Measurements from ENCODE around the gene RPL21.

The RPL21 gene

DNA sequence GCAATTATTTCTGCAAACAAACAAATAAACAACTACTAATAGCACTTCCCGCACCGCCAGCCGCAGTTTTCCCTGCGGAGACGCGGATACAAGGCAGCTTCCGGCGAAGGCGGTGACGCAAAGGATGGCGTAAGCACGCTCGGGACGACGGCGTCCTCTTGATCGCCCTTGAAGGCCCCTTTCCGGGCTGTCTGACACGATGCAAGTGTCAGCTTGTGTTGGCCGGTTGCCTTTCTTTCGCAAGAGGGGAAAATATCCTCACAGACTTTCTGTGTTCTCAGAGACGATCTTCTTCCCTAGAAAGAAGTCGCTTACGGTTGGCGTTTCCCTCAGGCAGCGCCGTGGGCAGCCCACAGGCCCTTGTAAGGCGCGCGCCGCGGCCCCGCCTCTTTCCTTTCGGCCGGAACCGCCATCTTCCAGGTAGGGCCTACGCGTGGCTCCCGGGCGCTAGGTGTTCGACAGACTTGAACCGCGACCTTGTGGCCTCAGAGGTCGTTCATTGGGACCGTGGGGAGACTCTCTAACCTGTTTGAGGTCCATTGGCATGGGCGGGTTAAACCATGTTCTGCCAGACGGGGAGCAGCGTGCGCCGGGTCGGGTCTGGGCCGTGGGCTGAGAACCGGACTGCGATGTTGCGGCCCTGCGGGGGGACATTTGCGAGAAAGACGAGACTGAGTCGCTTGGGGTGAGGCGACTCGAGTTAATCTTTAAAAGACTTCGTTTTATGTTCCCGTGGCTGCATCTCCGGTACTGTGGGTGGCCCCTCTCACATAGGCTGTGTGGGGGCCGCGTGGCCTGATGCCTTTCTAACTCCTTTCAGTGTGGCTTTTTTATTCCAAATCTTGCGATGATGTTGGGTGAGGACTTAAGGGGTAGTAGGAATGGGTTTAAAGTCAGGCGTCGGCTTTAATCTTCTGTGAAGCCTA, at the start of gene RPL21:
RPL21 (plus strand) TSS at position 393 of the 926 bp plus-strand sequence. CDS start 2,219 bp downstream, outside the sequence.
- peak within 1 kb of the TSS; percentile 89 for H3K4me3 ChIP-seq (ENCODE audit: control insufficient read depth, low read depth, low read length)
- TF ChIP-seq, protein P1, sequence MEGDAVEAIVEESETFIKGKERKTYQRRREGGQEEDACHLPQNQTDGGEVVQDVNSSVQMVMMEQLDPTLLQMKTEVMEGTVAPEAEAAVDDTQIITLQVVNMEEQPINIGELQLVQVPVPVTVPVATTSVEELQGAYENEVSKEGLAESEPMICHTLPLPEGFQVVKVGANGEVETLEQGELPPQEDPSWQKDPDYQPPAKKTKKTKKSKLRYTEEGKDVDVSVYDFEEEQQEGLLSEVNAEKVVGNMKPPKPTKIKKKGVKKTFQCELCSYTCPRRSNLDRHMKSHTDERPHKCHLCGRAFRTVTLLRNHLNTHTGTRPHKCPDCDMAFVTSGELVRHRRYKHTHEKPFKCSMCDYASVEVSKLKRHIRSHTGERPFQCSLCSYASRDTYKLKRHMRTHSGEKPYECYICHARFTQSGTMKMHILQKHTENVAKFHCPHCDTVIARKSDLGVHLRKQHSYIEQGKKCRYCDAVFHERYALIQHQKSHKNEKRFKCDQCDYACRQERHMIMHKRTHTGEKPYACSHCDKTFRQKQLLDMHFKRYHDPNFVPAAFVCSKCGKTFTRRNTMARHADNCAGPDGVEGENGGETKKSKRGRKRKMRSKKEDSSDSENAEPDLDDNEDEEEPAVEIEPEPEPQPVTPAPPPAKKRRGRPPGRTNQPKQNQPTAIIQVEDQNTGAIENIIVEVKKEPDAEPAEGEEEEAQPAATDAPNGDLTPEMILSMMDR (IDR thresholded peaks at IDR 0.05; ENCODE audit: control insufficient read depth, insufficient read depth, low read depth, low read length, missing control alignments) = no peak
- peak; percentile 90 for DNase-seq (ENCODE audit: low read depth)

DNA sequence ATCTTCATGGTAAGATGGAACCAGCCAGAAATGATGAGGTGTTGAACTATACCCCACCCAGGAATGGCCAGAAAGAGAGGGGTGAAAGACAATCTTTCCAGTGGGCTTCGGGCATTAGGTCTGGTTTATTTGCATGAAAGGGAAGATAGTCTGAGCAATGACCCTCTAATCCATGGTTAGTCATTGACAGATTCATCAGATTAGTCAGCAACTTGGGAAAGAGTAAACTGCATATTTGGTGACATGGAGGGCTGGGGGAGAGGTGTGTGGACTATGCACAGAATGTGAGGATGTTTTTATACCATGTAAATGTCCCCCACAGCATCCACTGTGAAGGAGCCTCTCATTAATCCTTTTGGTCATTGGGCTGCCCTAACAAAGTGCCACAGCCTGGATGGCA, 49.7 kb upstream of the RPL21 start:
- no peak for DNase-seq (ENCODE audit: low read depth)
- TF ChIP-seq, protein P1 (IDR thresholded peaks at IDR 0.05; ENCODE audit: control insufficient read depth, insufficient read depth, low read depth, low read length, missing control alignments) = no peak
- no peak overlapping the region for H3K4me3 ChIP-seq (ENCODE audit: control insufficient read depth, low read depth, low read length)

DNA sequence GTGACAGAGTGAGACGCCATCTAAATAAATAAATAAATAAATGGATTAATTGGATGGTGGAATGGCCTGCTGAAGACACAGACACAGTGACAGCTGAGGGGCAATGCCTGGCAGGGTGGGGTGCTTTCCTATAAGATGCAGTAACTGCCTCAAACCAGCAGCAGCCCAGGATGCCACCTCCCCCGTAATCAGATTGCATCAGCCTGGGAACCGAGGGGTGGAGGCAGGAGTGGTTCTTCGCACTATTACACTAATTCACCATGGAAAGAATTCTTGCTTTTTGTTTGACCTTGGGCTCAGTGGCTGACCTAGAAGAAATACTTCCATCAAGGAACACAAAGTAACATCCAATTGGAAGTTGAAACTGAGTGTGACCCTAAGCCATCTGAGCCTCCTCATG, 48.2 kb upstream of the RPL21 start:
- no peak for DNase-seq (ENCODE audit: low read depth)
- TF ChIP-seq, protein P1 (IDR thresholded peaks at IDR 0.05; ENCODE audit: control insufficient read depth, insufficient read depth, low read depth, low read length, missing control alignments) = no peak
- no peak overlapping the region for H3K4me3 ChIP-seq (ENCODE audit: control insufficient read depth, low read depth, low read length)

DNA sequence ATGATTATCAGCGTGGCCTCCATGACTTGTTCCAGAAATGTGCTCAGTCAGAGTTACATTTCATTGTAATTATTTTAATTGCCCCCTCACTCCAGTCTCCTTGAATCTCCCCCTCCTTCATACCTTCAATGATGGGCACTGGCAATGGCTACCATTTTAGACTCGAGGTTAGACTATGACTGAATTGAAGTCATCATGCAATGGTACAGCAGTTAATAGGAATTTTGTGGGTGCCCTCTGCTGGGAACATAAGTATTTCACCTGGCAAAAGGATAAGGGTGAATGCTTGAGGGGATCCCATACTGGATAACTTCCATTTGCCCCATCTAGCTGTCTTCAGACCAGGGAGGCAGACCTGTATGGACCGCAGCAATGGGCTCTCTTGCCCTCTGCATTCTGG, 47.5 kb upstream of the RPL21 start:
- no peak for DNase-seq (ENCODE audit: low read depth)
- TF ChIP-seq, protein P1 (IDR thresholded peaks at IDR 0.05; ENCODE audit: control insufficient read depth, insufficient read depth, low read depth, low read length, missing control alignments) = peak; percentile 31
- H3K4me3 ChIP-seq (ENCODE audit: control insufficient read depth, low read depth, low read length) = no peak overlapping the region

DNA sequence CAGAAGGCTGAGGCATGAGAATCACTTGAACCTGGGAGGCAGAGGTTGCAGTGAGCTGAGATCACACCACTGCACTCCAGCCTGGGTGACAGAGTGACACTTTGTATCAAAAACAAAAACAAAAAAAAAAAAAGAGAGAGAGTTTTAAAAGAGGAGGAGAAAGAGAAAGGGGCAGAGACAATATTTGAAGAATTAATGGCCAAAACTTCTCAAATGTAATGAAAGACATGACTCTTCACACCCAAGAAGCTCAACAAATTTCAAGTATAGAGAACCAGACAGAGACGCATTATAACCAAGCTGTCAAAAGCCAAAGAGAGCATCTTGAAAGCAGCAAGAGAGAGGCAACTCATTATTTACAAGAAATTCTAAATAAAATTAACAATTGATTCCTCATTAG, 42.8 kb upstream of the RPL21 start:
- DNase-seq (ENCODE audit: low read depth) = no peak
- H3K4me3 ChIP-seq (ENCODE audit: control insufficient read depth, low read depth, low read length) = no peak overlapping the region
- TF ChIP-seq, protein P1 (IDR thresholded peaks at IDR 0.05; ENCODE audit: control insufficient read depth, insufficient read depth, low read depth, low read length, missing control alignments) = no peak

DNA sequence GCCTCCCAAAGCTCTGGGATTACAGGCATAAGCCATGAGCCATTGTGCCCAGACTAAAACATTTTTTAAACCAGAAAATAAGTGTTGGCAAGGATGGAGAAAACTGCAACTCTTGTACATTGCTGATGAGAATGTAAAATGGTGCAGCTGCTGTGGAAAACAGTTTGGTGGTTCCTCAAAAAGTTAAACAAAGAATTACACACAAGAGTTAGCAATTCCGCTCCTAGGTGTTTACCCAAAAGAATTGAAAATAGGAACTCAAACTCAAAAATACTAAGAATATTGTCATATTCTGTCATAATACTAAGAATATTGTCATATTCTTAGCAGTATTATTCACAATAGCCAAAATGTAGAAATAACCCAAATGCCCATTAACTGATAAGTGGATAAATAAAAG, 40.1 kb upstream of the RPL21 start:
- no peak overlapping the region for H3K4me3 ChIP-seq (ENCODE audit: control insufficient read depth, low read depth, low read length)
- TF ChIP-seq, protein P1 (IDR thresholded peaks at IDR 0.05; ENCODE audit: control insufficient read depth, insufficient read depth, low read depth, low read length, missing control alignments) = no peak
- DNase-seq (ENCODE audit: low read depth) = no peak
